HG03442 (cell line): Measurements from ENCODE around the gene PRDM7.
"Not testable (repeated sequence)": the region's sequence is repeated elsewhere in the genome, so short reads cannot be mapped to it uniquely, and the experiment has no call there.

Experiments
- ATAC-seq: cut with Tn5 transposase; IDR thresholded peaks from one replicate; pipeline ENCODE4 v1.9.1; 2021; ENCODE audit warnings: mild to moderate bottlenecking, moderate library complexity; ENCODE audit not compliant: unreplicated experiment

The PRDM7 gene

DNA sequence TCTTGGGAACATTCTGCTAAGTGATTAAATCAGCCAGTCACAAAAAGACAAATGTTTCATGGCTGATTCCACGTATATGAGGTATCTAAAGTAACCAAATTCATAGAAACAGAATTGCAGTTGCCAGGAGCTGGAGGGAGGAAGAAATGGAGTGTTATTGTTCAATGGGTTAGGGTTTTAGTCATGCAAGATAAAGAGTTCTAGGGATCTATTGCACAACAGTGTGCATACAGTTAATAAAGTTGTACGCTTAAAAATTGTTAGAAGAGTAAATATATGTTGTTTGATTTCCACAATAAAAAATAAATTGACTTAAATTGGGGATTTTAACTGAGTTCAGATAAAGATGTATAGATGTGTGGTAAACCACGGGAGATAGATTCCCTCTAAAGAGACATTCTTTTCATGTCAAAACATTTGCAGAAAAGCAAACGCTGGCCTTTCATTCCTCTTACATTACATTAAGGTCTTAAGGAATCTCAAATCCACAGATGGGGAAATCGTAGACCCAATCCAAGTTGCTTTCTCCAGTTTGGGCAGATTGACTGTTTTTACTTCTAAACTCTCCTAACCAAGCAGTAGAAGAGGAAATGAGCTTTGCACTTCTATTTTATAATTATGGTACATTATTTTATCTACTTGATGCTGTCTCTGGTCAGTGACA is 4.6 kb downstream of the PRDM7 start:
- no peak for ATAC-seq

- ATAC-seq: no peak
Observed at GRCh38 chr16:90070440-90070839, 6.7 kb downstream of the PRDM7 start.

GRCh38 chr16:90061437-90061836 is 15.7 kb downstream of the PRDM7 start:
- ATAC-seq: no peak

DNA sequence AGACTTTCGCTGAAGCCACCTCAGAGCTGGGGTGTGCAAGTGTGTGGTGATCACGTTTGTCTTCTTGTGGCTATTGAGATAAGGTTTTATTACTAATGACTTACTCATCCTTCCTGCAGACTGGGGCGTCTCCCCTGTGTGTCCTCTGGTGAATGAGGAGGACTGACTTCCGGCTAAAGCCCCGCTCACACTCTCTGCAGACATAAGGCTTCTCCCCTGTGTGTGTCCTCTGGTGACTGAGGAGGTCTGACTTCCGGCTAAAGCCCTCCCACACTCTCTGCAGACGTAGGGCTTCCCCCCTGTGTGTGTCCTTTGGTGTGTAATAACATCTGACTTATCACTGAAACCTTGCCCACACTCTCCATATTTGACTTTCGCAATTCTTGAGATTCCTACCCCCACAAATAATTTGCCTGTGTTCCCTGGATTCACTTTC is 19.4 kb downstream of the PRDM7 start:
- no peak for ATAC-seq

GRCh38 chr16:90056521-90056920 is 20.6 kb downstream of the PRDM7 start:
- not testable (repeated sequence) for ATAC-seq

DNA sequence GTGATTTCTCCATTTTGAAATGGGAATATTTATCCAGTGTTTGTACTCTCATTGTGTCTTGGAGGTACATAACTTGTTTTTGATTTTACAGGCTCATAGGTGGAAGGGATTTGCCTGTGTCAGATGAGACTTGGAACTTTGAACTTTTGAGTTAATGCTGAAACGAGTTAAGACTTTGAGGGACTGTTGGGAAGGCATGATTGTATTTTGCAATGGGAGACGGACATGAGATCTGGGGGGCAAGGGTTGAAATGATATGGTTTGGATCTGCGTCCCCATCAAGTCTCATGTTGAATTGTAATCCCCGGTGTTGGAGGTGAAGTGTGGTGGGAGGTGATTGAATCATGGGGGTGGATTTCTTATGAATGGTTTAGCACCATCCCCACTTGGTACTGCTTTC is 21.8 kb downstream of the PRDM7 start:
- no peak for ATAC-seq

- no peak for ATAC-seq
Observed at GRCh38 chr16:90054554-90054953, 22.6 kb downstream of the PRDM7 start.

DNA sequence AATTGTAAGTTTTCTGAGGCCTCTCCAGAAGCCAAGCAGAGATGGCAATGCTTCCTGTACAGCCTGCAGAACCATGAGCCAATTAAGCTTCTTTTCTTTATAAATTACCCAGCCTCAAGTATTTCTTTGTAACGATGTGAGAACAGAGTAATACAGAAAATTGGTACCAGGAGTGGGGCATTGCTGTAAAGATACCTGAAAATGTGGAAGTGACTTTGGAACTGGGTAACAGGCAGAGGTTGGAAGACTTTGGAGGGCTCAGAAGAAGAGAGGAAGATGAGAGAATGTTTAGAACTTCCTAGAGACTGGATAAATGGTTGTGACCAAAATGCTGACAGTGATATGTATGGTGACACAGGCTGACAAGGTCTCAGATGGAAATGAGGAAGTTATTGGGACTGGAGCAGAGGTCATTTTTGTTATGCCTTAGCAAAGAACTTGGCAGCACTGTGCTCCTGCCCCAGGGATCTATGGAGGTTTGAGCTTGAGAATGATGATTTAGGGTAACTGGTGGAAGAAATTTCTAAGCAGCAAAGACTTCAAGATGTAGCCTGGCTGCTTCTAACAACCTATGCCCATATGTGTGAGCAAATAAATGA is 23.1 kb downstream of the PRDM7 start:
- no peak for ATAC-seq

DNA sequence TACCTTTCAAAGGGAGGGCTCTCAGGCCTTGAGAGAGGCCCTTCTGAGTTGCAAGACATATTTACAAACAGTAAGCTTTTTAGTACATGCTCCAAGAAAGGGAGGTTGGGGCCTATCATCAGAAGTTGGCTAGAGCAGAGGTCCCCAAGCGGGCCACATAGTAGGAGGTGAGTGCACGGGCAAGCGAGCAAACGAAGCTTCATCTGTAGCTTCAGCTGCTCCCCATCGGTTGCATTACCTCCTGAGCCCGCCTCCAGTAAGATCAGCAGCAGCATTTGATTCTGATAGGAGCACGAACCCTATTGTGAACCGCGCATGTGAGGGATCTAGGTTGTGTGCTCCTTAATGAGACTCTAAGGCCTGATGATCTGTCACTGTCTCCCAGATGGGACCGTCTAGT is 26.2 kb downstream of the PRDM7 start:
- ATAC-seq: no peak

- no peak for ATAC-seq
Observed at GRCh38 chr16:90048737-90049330, 28.3 kb downstream of the PRDM7 start.

GRCh38 chr16:90048347-90048722 is 28.8 kb downstream of the PRDM7 start:
- ATAC-seq: no peak

DNA sequence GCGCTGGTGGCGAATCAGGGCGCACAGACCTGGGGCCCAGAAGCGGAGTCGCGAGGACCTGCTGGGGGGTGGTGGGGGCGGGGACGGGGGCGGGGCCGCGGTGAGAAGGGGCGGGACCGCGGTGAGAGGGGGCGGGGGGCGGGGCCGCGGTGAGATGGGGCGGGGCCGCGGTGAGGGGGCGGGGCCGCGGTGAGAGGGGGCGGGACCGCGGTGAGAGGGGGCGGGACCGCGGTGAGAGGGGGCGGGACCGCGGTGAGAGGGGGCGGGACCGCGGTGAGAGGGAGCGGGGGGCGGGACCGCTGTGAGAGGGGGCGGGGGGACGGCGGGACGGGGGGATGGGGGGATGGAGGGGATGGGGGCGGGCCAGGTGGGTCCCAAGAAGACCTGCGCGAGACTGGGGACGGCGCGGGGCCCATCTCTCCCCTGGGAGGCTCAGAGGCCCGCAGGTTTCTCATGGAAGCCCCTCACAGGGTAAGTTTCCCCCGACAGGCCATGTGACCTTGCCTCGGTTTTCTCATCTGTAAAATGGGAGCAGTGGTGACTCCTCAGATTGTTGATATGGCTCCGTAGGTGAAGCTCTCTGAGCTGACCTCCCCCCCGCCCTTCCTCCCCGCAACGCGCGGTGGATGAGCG is 29.3 kb downstream of the PRDM7 start:
- no peak for ATAC-seq

DNA sequence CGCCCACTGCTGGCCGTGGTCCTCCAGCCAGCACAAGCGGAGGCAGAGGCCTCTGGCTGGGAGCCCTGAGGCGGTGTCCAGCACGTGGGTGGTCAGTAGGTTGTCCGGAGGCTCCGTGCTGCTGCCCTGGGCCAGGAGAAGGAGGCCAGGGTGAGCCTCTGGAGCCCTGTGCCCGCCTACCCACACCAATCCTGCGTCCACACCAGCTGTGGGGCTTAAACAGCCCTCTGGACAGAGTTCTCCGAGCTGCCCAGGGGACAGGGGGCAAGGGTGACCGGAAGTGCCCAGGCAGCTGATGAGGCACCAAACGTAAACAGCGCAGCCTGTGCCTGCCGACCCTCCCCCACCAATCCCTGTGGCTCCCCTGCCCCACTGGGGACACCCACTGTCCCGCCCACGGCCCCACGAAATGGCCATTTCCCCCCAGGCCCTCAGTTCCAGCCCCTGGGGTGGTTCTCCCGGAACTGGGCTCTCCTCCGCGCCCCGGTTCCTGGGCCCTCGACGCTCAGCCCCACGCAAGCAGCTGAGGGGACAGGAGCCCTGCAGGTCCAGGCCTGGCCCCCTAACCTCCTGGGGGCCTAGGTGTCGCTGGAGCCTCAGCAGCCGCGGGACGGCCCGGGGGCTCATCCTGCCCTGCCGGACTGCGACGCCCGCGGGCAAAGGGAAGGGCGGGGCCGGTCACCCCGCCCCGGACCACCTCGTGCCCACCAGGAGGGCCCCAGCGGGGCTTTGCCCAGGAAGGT is 30.0 kb downstream of the PRDM7 start:
- no peak for ATAC-seq

DNA sequence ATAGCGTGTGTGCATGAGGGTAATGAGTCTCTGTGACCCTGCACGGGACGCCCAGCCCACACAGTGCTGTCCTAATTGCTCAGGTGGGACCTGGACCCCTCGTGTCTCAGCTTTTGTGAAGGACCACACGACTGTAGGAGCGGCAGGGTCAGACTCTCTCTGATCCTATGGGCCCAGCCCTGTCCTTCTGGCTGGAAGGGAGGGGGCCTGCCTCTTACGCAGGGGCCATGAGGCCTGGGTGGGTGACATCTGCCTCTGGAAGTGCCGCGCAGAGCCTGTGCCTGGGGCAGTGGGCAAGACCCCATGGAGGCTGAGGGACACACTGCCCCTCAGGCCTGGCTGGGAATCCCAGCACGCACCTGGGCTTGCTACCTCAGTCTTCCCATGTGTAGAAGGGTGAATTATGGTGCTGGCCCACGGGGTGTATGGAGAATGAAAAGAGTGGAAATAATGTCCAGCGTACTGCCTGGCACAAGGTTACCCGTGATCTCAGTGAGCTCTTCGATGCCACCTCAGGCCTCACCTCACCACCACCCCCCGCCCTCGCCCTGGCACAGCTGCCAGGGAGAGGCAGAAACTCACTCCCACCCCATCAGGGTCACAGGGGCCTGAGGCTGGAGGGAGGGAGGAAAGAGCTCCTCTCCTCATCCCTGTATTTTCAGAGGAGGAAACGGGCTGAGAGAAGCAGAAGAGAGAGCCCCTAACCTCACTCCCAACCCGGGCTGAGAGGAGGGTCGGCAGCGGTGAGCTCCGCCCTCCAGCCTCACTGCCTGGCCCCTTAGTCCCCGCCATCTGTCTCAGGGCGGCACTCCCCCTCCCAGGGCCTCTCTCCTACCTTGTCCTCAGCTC is 30.8 kb downstream of the PRDM7 start:
- no peak for ATAC-seq

DNA sequence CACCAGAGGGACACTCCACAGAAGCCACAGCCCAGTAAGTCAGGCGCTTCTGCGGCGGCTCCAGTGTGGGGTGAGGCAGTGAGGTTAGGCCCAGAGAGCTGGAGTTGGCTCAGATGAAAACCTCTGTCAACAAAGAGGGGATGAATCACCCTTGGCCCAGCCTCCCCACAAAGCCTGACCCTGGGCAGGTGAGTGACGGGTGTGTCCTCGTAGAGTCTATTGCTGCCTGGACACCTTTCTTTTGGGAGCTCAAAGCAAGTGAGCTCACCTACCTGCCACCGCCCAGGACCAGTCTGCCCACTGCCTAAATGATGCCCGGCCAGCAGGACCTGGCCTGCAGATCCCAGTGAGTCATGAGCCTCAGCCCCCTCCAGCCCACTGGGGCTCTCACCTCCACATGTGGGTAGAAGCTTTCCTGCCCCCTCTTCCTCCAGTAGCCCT is 33.0 kb downstream of the PRDM7 start:
- no peak for ATAC-seq

GRCh38 chr16:90043526-90043925 is 33.6 kb downstream of the PRDM7 start:
- ATAC-seq: no peak

DNA sequence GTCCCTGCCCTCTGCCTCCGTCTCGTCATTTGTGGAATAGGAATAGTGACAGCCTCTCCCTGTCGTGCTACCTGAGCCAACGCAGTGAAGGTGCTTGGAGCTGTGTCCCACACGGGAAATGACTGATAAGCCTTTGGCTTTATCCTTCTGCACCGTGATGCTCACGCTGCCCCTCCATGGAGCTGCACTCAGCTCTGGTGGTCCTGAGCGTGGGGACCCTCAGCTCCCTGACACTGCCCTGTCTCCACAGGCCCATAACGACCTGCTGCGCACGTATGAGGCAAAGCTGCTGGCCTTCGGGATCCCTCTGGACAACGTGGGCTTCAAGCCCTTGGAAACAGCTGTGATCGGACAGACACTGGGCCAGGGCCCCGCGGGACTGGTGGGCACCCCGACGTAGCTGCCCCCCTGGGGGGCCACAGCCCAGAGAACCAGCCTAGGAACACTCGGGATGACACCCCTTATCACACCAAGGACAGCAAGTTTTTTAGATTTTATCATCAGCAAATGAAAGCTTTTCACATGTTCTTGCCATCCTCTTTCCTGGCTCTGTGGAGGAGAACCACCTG is 34.1 kb downstream of the PRDM7 start:
- no peak for ATAC-seq

DNA sequence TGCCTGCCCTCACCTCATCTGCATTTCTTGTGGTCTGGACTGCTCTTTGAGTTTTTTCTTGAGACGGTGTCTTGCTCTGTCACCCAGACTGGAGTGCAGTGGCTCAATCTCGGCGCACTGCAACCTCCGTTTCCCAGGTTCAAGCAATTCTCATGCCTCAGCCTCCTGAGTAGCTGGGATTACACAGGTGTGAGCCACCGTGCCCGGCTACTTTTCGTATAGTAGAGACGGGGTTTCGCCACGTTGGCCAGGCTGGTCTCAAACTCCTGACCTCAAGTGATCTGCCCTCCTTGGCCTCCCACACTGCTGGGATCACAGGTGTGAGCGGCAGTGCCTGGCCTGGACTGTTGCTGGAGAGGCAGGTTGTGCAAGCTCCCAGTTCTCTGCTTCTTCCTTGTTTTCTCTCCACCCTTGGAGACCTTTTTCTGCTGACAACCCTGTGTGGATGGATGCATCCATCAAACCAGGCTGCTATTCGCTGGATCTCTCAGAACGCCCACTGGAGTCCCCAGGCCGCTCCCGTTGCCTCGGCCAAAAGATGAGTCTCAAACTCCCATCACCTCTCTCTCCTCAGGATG is 35.1 kb downstream of the PRDM7 start:
- no peak for ATAC-seq

DNA sequence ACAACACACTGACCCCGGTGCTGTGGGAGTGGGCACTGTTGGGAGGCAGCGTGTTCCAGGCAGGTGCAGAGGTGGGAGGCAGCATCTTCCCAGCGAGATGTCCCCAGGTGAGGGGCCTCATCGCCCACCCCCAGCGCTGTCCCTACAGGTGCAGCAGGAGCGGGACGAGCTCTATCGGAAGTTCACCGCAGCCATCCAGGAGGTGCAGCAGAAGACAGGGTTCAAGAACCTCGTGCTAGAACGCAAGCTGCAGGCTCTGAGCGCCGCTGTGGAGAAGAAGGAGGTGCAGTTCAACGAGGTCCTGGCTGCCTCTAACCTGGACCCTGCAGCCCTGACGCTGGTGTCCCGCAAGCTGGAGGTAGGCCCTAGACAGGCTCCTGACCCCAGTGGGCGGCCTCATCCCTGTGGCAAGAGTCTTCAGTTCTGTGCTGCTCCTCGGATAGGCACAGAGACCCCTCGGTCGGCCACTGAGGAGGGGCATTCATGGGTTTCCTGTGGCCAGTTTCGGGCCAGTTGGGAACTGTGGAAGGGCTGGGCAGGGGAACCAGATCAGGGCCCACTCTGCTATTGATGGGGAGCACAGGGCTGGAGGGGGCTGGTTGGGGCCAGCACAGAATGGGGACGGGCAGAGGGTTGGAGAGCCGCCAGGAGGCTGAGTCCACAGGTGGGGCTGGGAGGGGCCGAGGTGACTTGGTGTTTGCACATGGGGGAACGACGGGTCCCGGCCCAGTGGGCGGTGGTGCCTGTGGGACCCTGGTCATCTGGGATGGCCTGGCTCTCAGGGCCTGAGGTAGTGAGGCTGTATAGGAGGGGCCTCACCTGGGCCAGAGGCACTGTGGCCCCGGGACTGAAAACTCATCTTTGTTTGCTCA is 36.7 kb downstream of the PRDM7 start:
- no peak for ATAC-seq
